Endothelial cell of umbilical vein (primary cell): ENCODE data around the gene CRYBG3. TPM values are rescaled to one million over a fixed set of nuclear protein-coding genes. Genes with fewer than 3 reads are reported as not detected.

ENCODE experiments used
- BruUV-seq: library from RNA; stranded (reverse); fragments of 400-500 nt; replicated peaks from 2 replicates; lab custom pipeline; 2021; lab: Mats Ljungman, UMichigan
- CTCF ChIA-PET: fragments of 300-600, 350-600 bp; sonication (Branson Sonifier 250); formaldehyde crosslinking; loops from one replicate; lab custom pipeline; 2021; ENCODE audit warnings: antibody characterized with exemption, inconsistent platforms; lab: Charles Lee
- POLR2A ChIA-PET: fragments of 300-600, 350-600 bp; sonication (Branson Sonifier 250); formaldehyde crosslinking; loops from one replicate; lab custom pipeline; 2021; ENCODE audit warnings: antibody characterized with exemption, inconsistent platforms; lab: Charles Lee
- DNase-seq: peaks from one replicate; pipeline ENCODE4 v3.0.0-alpha.2; 2011; ENCODE audit warnings: low read depth, low spot score
- FAIRE-seq: peaks from 2 replicates; lab custom pipeline; 2011; peaks lifted over from hg19 to GRCh38; lab: Jason Lieb, UNC
- H2AFZ ChIP-seq: 2 replicates; pipeline ENCODE4 v1.6.0; 2012; ENCODE audit warnings: low read depth, low read length, control low read depth, inconsistent platforms
- H3K27ac ChIP-seq: 2 replicates; pipeline ENCODE4 v1.5.1; 2011; ENCODE audit warnings: low read depth, mild to moderate bottlenecking, control low read depth, low read length, moderate library complexity; ENCODE audit not compliant: insufficient read depth
- H3K27me3 ChIP-seq, 2 experiments: 2 replicates each; pipeline versions ENCODE4 v1.6.0 to v1.6.1; 2011; ENCODE audit warnings: low read length in 2 of 2, mixed read lengths in 1 of 2; ENCODE audit not compliant: control insufficient read depth in 2 of 2, insufficient read depth in 2 of 2
- H3K36me3 ChIP-seq, 2 experiments: 2 replicates in 1 of 2; 3 replicates in 1 of 2; pipeline ENCODE4 v1.5.1; 2011; ENCODE audit warnings: low read length in 2 of 2, mild to moderate bottlenecking in 1 of 2, moderate library complexity in 1 of 2; ENCODE audit not compliant: control insufficient read depth in 2 of 2, insufficient read depth in 2 of 2; ENCODE audit errors: extremely low read depth in 1 of 2
- H3K4me1 ChIP-seq: 3 replicates; pipeline ENCODE4 v1.5.1; 2011; ENCODE audit warnings: mild to moderate bottlenecking, low read length; ENCODE audit not compliant: control insufficient read depth, insufficient read depth; ENCODE audit errors: extremely low read depth
- H3K4me2 ChIP-seq: 2 replicates; pipeline ENCODE4 v1.6.1; 2011; ENCODE audit warnings: low read length, control low read depth, mixed read lengths; ENCODE audit not compliant: insufficient read depth
- H3K4me3 ChIP-seq, 3 experiments: fragments of 200-600 bp in 1 of 3; sonication (generic), shearing (Covaris generic) in 1 of 3; replicated peaks in 1 of 3; 2 replicates each; pipeline ENCODE4 v1.5.1; 2011 to 2016; ENCODE audit warnings: control low read depth in 3 of 3, low read length in 3 of 3, mild to moderate bottlenecking in 2 of 3, inconsistent platforms in 1 of 3, low read depth in 1 of 3, moderate library complexity in 1 of 3; ENCODE audit not compliant: insufficient read depth in 1 of 3
- H3K79me2 ChIP-seq: 2 replicates; pipeline ENCODE4 v1.6.0; 2012; ENCODE audit warnings: low read length, inconsistent platforms; ENCODE audit not compliant: control insufficient read depth, insufficient read depth
- H3K9ac ChIP-seq: replicated peaks from 2 replicates; pipeline ENCODE3; 2011; ENCODE audit warnings: low read length, control low read depth; ENCODE audit not compliant: insufficient read depth; ENCODE audit errors: extremely low read depth
- H3K9me1 ChIP-seq: replicated peaks from 3 replicates; pipeline ENCODE4 v1.6.0; 2011; ENCODE audit warnings: mild to moderate bottlenecking, low read length; ENCODE audit not compliant: control insufficient read depth, insufficient read depth; ENCODE audit errors: extremely low read depth
- H3K9me3 ChIP-seq: replicated peaks from 2 replicates; pipeline ENCODE4 v1.5.1; 2012; ENCODE audit warnings: low read length, inconsistent platforms; ENCODE audit not compliant: control insufficient read depth, insufficient read depth
- H4K20me1 ChIP-seq: replicated peaks from 2 replicates; pipeline ENCODE3; 2011; ENCODE audit warnings: mild to moderate bottlenecking, low read length; ENCODE audit not compliant: control insufficient read depth, insufficient read depth; ENCODE audit errors: extremely low read depth
- EZH2 ChIP-seq: IDR thresholded peaks from 2 replicates; pipeline ENCODE4 v1.6.1; 2012; ENCODE audit warnings: borderline replicate concordance, low read depth, mild to moderate bottlenecking, moderate library complexity, low read length, inconsistent platforms; ENCODE audit not compliant: severe bottlenecking
- FOS ChIP-seq: IDR thresholded peaks from 2 replicates; pipeline ENCODE4 v1.6.1; 2011; ENCODE audit warnings: mild to moderate bottlenecking, low read length, moderate library complexity, borderline replicate concordance; ENCODE audit not compliant: insufficient read depth
- GATA2 ChIP-seq: IDR thresholded peaks from 2 replicates; pipeline ENCODE4 v1.7.0; 2011; ENCODE audit warnings: low read depth, mild to moderate bottlenecking, moderate library complexity, mixed read lengths, low read length; ENCODE audit not compliant: insufficient read length, insufficient read depth
- JUN ChIP-seq: IDR thresholded peaks from 2 replicates; pipeline ENCODE4 v1.6.1; 2011; ENCODE audit warnings: borderline replicate concordance, low read depth; ENCODE audit not compliant: insufficient read length, insufficient read depth
- MYC ChIP-seq: IDR thresholded peaks from one replicate; pipeline ENCODE4 v1.6.1; 2011; ENCODE audit warnings: mild to moderate bottlenecking, low read depth, low read length
- POLR2A ChIP-seq: IDR thresholded peaks from 2 replicates; pipeline ENCODE4 v1.6.1; 2012; ENCODE audit warnings: low read depth, mild to moderate bottlenecking, control low read depth, low read length
- POLR2AphosphoS5 ChIP-seq: IDR thresholded peaks from 2 replicates; pipeline ENCODE4 v1.6.1; 2012; ENCODE audit warnings: low read depth, mild to moderate bottlenecking, control low read depth, low read length, moderate library complexity; ENCODE audit not compliant: insufficient read depth
- dilution Hi-C: fragments of 300-500 bp; cut with MboI; formaldehyde crosslinking; loops from one replicate; pipeline ENCODE4 v1.15.0; 2019; ENCODE audit warnings: low sequenced_read_pairs; ENCODE audit not compliant: extremely low pct_ligation_motif_present
- intact Hi-C: fragments of 100-400 bp; cut with micrococcal nuclease; formaldehyde crosslinking; loops from one replicate; pipeline ENCODE4 v1.10.0; 2022
- polyA plus RNA-seq, 4 experiments: library from polyadenylated mRNA; depleted of rRNA in 3 of 4; stranded (reverse) in 3 of 4; unstranded in 1 of 4; fragments of >200 nt; gene quantifications; 2 replicates each; pipeline versions ENCODE4 v1.2.1 to v1.2.3, GENCODE V29; 2011 to 2012; ENCODE audit warnings: missing spikeins in 1 of 4
- total RNA-seq: library from RNA; stranded (reverse); gene quantifications from 2 replicates; pipeline ENCODE4 v1.2.3, GENCODE V29; 2021
- TF ChIP-seq, protein P1 (sequence below): IDR thresholded peaks from 2 replicates; pipeline ENCODE4 v1.6.1; 2011; ENCODE audit not compliant: insufficient read depth, insufficient read length
- TF ChIP-seq, protein P2 (sequence below), 2 donors: IDR thresholded peaks; 1 replicate in 1 of 2; 2 replicates in 1 of 2; pipeline ENCODE4 v1.5.1; 2011; ENCODE audit warnings: low read length in 2 of 2, mild to moderate bottlenecking in 2 of 2, moderate library complexity in 2 of 2, control low read depth in 1 of 2, inconsistent platforms in 1 of 2, low read depth in 1 of 2; ENCODE audit not compliant: insufficient read depth in 1 of 2; ENCODE audit errors: extremely low read depth in 1 of 2

Gene CRYBG3
- total and polyA plus RNA-seq, 2 donors (not counting 3 experiments of a cell fraction or from before 2014, with no cell fraction given), result 2.8 to 15.0 TPM

DNA sequence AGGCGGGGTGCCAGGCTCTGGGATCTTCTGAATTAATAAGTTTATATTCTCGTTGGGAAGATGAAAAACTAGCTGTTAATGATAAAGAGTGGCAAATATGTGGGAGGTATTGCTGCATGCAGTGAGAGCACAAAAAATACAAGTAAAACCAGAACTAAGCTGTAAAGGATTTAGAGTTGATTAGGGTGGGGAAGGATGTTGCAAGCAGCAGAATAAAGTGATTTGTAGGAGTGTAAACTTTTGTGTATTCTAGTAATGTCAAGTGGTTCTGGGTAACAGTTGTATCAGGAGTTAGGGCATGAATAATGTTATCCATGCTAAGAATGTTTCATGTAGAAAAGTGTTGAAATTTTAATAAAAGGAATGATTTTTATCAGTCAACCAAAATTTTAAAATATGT is 18.1 kb downstream of the CRYBG3 start:
- Histone ChIP-seq H3K79me2 (peaks cover 4% of the 10 kb centered on the region), H3K4me1 (no peaks in the 10 kb centered on the region), H3K27ac (no peak overlapping the region), H2AFZ (no peak overlapping the region), H3K4me2 (no peak overlapping the region), H3K36me3 (no peaks in the 10 kb centered on the region), H3K4me3 (no peak overlapping the region), H3K9me1 (no peaks in the 10 kb centered on the region), H3K27me3 (no peaks in the 10 kb centered on the region), H3K9ac (no peak overlapping the region), H4K20me1 (no peaks in the 10 kb centered on the region), H3K9me3 (no peaks in the 10 kb centered on the region)
- POLR2A ChIA-PET, result no interaction called here
- FAIRE-seq (no peak), DNase-seq (no peak)
- CTCF ChIA-PET, result interaction anchor here (0.9 to 2.2 kb wide), 2 partner anchors 24 to 27 kb away, joined by 3 to 6 read pairs; no protein-coding TSS in a partner anchor
- BruUV-seq, result no TSS peak
- dilution Hi-C loops, result no loop called here
- intact Hi-C loops, result no loop called here
- TF ChIP-seq EZH2 (no peak), JUN (no peak), POLR2A (no peak), FOS (no peak), POLR2AphosphoS5 (no peak), MYC (no peak), GATA2 (no peak)
- TF ChIP-seq, protein P1, sequence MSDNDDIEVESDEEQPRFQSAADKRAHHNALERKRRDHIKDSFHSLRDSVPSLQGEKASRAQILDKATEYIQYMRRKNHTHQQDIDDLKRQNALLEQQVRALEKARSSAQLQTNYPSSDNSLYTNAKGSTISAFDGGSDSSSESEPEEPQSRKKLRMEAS, result no peak
- TF ChIP-seq, protein P2, sequence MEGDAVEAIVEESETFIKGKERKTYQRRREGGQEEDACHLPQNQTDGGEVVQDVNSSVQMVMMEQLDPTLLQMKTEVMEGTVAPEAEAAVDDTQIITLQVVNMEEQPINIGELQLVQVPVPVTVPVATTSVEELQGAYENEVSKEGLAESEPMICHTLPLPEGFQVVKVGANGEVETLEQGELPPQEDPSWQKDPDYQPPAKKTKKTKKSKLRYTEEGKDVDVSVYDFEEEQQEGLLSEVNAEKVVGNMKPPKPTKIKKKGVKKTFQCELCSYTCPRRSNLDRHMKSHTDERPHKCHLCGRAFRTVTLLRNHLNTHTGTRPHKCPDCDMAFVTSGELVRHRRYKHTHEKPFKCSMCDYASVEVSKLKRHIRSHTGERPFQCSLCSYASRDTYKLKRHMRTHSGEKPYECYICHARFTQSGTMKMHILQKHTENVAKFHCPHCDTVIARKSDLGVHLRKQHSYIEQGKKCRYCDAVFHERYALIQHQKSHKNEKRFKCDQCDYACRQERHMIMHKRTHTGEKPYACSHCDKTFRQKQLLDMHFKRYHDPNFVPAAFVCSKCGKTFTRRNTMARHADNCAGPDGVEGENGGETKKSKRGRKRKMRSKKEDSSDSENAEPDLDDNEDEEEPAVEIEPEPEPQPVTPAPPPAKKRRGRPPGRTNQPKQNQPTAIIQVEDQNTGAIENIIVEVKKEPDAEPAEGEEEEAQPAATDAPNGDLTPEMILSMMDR (IDR thresholded peaks at IDR 0.05; ENCODE audit: extremely low read depth in 1 of 2, insufficient read depth in 1 of 2, low read depth in 1 of 2, low read length in 2 of 2), result no peak
